HepG2 (cell line): ENCODE measurements around the gene PIGL. TPM values are rescaled to one million over a fixed set of nuclear protein-coding genes. Genes with fewer than 3 reads are reported as not detected.
A peak's percentile ranks its signal among the peaks of the same experiment; 100 is the strongest.

Source experiments
- ASH2L ChIP-seq: fragments of 300-600, 200-600 bp; sonication (generic); IDR thresholded peaks from 2 replicates; pipeline ENCODE4 v1.7.0; 2017; ENCODE audit warnings: low read depth, mild to moderate bottlenecking, moderate library complexity, mixed read lengths, low read length; ENCODE audit not compliant: insufficient read length
- FOXA1 ChIP-seq, 2 experiments: fragments of 450-650 bp in 1 of 2; sonication (generic) in 1 of 2; formaldehyde crosslinking in 1 of 2; IDR thresholded peaks; 2 replicates each; pipeline versions ENCODE4 v1.4.0 to v1.6.1; 2016 to 2020; ENCODE audit warnings: missing genetic modification reagents in 1 of 2
- HOXD1 ChIP-seq: sonication (generic); formaldehyde crosslinking; IDR thresholded peaks from 2 replicates; pipeline ENCODE4 v1.5.0; 2020; ENCODE audit warnings: missing genetic modification reagents
- PHF20 ChIP-seq: sonication (generic); formaldehyde crosslinking; IDR thresholded peaks from 2 replicates; pipeline ENCODE4 v1.5.0; 2020; ENCODE audit warnings: mild to moderate bottlenecking, missing genetic modification reagents
- POLR2G ChIP-seq: fragments of 200-400 bp; formaldehyde crosslinking; IDR thresholded peaks from 2 replicates; pipeline ENCODE4 v1.6.1; 2018; ENCODE audit warnings: mild to moderate bottlenecking, low read depth, low read length, moderate library complexity
- RFX5 ChIP-seq: IDR thresholded peaks from 2 replicates; pipeline ENCODE4 v1.6.1; 2011; ENCODE audit warnings: low read depth, low read length, improper control_type of control experiment
- RXRA ChIP-seq: sonication (generic); formaldehyde crosslinking; IDR thresholded peaks from 2 replicates; pipeline ENCODE4 v1.5.1; 2020; ENCODE audit warnings: missing genetic modification reagents
- SMARCE1 ChIP-seq: fragments of 450-650 bp; IDR thresholded peaks from 2 replicates; pipeline ENCODE4 v1.6.1; 2017; ENCODE audit warnings: borderline replicate concordance
- ZFP36L1 ChIP-seq: sonication (generic); formaldehyde crosslinking; IDR thresholded peaks from 2 replicates; pipeline ENCODE4 v1.8.0; 2022; ENCODE audit warnings: mild to moderate bottlenecking, missing genetic modification reagents, moderate library complexity
- ZFY ChIP-seq: sonication (generic); formaldehyde crosslinking; IDR thresholded peaks from 2 replicates; pipeline ENCODE4 v1.4.0; 2020; ENCODE audit warnings: missing genetic modification reagents
- ZNF446 ChIP-seq: sonication (generic); formaldehyde crosslinking; IDR thresholded peaks from 2 replicates; pipeline ENCODE4 v1.5.0; 2020; ENCODE audit warnings: mild to moderate bottlenecking, missing genetic modification reagents
- ZNF598 ChIP-seq: sonication (generic); formaldehyde crosslinking; IDR thresholded peaks from 2 replicates; pipeline ENCODE4 v1.5.1; 2020; ENCODE audit warnings: mild to moderate bottlenecking, missing genetic modification reagents, borderline replicate concordance
- polyA plus RNA-seq, 8 experiments: library from polyadenylated mRNA; depleted of rRNA in 3 of 8; stranded (reverse) in 7 of 8; unstranded in 1 of 8; fragments of >200 nt; fragmentation: Illumina TruSeq in 4 of 8; extraction: Trizol in 4 of 8; gene quantifications; 2 replicates each; pipeline versions ENCODE4 v1.2.1 to v1.2.3, GENCODE V29; 2011 to 2016; ENCODE audit warnings: low read depth in 4 of 8, missing spikeins in 1 of 8, mixed read lengths in 1 of 8; ENCODE audit not compliant: insufficient read depth in 1 of 8
- total RNA-seq, 5 experiments: library from RNA; depleted of rRNA; stranded (reverse); fragments of >200 nt; fragmentation: Illumina TruSeq; extraction: Trizol; gene quantifications; 2 replicates each; pipeline ENCODE4 v1.2.3, GENCODE V29; 2016; ENCODE audit warnings: low read depth in 1 of 5
- TF ChIP-seq, protein P1 (sequence below): IDR thresholded peaks from 2 replicates; pipeline ENCODE4 v1.6.1; 2016; ENCODE audit warnings: missing compliant biosample characterization, missing genetic modification reagents, borderline replicate concordance
- TF ChIP-seq, protein P2 (sequence below): sonication (generic); formaldehyde crosslinking; IDR thresholded peaks from 2 replicates; pipeline ENCODE4 v1.4.0; 2020; ENCODE audit warnings: missing genetic modification reagents
- TF ChIP-seq, protein P3 (sequence below): sonication (generic); formaldehyde crosslinking; IDR thresholded peaks from 2 replicates; pipeline ENCODE4 v1.4.0; 2020; ENCODE audit warnings: mild to moderate bottlenecking, missing genetic modification reagents
- TF ChIP-seq, protein P4 (sequence below): sonication (generic); formaldehyde crosslinking; IDR thresholded peaks from 2 replicates; pipeline ENCODE4 v1.9.0; 2021; ENCODE audit warnings: mild to moderate bottlenecking, missing genetic modification reagents

Gene PIGL
- total and polyA plus RNA-seq, 2 of the 13 experiments (the other 11 are each of a cell fraction or from before 2014, with no cell fraction given) = 28.5 to 63.8 TPM

DNA sequence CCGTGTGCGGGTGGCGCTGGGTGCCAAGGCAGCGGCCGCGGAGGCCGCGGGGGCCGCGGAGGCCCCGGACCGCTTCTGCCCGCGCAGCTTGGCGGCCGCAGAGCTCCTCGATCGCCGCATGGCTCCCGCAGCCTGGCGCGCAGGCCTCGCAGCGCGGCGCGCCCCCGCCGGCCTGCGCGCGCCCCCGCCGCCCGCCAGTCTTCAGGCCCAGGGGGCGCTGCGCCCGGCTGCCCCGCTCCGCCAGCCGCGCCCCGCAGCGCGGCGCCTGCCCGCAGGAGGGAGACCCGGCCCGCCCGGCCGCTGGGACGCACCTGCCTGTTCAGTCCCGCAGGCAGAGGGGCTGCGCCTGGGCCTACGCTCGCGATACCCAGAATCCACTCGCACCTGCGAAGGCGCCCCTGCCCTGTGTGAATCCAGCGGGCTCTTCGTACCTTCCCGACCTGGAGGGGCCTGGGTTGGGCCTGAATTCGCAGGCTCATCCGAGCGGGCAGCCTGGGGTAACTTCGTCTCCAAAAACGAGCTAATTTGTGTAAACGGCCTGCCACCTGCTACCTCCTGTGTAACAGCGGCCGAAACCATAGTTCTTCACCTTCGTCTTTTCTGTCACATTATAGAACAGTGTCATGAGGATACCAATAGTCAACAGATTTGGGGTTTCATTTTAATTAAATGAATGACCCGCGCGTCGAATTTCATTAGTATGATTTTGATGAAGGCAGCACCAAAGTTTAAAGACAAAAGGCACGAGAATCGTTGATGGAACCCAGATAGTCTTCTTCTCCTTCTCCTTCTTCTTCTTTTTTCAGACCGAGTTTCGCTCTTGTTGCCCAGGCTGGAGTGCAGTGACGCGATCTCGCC, 136.5 kb downstream of the PIGL start, which contains the start of gene CENPV (continued):
- TF ChIP-seq ZFY (CRISPR knock-in tag) (peak; percentile 89), ASH2L (peak; percentile 22), ZNF598 (0 out of 2 replicates have a peak, but pooled peaks have one; percentile 18), POLR2G (peak; percentile 78), RXRA (peak; percentile 44; the same call in 1 of the 2 replicates), ZNF446 (CRISPR knock-in tag) (peak; percentile 55; the same call in 1 of the 2 replicates), PHF20 (CRISPR knock-in tag) (no peak; the same call in none of the 2 replicates), HOXD1 (CRISPR knock-in tag) (peak; percentile 55; the same call in 1 of the 2 replicates), RFX5 (no peak; the same call in 1 of the 2 replicates), FOXA1 (IDR thresholded peaks at IDR 0.05) (no peak), FOXA1 (CRISPR knock-in tag; IDR thresholded peaks at IDR 0.05) (0 out of 2 replicates have a peak, but pooled peaks have one; percentile 15), ZFP36L1 (CRISPR knock-in tag) (no peak), SMARCE1 (no peak)
- TF ChIP-seq, protein P1, sequence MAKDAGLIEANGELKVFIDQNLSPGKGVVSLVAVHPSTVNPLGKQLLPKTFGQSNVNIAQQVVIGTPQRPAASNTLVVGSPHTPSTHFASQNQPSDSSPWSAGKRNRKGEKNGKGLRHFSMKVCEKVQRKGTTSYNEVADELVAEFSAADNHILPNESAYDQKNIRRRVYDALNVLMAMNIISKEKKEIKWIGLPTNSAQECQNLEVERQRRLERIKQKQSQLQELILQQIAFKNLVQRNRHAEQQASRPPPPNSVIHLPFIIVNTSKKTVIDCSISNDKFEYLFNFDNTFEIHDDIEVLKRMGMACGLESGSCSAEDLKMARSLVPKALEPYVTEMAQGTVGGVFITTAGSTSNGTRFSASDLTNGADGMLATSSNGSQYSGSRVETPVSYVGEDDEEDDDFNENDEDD (CRISPR knock-in tag) = peak; percentile 60; the same call in 1 of the 2 replicates
- TF ChIP-seq, protein P2, sequence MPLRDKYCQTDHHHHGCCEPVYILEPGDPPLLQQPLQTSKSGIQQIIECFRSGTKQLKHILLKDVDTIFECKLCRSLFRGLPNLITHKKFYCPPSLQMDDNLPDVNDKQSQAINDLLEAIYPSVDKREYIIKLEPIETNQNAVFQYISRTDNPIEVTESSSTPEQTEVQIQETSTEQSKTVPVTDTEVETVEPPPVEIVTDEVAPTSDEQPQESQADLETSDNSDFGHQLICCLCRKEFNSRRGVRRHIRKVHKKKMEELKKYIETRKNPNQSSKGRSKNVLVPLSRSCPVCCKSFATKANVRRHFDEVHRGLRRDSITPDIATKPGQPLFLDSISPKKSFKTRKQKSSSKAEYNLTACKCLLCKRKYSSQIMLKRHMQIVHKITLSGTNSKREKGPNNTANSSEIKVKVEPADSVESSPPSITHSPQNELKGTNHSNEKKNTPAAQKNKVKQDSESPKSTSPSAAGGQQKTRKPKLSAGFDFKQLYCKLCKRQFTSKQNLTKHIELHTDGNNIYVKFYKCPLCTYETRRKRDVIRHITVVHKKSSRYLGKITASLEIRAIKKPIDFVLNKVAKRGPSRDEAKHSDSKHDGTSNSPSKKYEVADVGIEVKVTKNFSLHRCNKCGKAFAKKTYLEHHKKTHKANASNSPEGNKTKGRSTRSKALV (CRISPR knock-in tag) = 0 out of 2 replicates have a peak, but pooled peaks have one; percentile 63
- TF ChIP-seq, protein P3, sequence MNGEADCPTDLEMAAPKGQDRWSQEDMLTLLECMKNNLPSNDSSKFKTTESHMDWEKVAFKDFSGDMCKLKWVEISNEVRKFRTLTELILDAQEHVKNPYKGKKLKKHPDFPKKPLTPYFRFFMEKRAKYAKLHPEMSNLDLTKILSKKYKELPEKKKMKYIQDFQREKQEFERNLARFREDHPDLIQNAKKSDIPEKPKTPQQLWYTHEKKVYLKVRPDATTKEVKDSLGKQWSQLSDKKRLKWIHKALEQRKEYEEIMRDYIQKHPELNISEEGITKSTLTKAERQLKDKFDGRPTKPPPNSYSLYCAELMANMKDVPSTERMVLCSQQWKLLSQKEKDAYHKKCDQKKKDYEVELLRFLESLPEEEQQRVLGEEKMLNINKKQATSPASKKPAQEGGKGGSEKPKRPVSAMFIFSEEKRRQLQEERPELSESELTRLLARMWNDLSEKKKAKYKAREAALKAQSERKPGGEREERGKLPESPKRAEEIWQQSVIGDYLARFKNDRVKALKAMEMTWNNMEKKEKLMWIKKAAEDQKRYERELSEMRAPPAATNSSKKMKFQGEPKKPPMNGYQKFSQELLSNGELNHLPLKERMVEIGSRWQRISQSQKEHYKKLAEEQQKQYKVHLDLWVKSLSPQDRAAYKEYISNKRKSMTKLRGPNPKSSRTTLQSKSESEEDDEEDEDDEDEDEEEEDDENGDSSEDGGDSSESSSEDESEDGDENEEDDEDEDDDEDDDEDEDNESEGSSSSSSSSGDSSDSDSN (CRISPR knock-in tag) = peak; percentile 82
- TF ChIP-seq, protein P4, sequence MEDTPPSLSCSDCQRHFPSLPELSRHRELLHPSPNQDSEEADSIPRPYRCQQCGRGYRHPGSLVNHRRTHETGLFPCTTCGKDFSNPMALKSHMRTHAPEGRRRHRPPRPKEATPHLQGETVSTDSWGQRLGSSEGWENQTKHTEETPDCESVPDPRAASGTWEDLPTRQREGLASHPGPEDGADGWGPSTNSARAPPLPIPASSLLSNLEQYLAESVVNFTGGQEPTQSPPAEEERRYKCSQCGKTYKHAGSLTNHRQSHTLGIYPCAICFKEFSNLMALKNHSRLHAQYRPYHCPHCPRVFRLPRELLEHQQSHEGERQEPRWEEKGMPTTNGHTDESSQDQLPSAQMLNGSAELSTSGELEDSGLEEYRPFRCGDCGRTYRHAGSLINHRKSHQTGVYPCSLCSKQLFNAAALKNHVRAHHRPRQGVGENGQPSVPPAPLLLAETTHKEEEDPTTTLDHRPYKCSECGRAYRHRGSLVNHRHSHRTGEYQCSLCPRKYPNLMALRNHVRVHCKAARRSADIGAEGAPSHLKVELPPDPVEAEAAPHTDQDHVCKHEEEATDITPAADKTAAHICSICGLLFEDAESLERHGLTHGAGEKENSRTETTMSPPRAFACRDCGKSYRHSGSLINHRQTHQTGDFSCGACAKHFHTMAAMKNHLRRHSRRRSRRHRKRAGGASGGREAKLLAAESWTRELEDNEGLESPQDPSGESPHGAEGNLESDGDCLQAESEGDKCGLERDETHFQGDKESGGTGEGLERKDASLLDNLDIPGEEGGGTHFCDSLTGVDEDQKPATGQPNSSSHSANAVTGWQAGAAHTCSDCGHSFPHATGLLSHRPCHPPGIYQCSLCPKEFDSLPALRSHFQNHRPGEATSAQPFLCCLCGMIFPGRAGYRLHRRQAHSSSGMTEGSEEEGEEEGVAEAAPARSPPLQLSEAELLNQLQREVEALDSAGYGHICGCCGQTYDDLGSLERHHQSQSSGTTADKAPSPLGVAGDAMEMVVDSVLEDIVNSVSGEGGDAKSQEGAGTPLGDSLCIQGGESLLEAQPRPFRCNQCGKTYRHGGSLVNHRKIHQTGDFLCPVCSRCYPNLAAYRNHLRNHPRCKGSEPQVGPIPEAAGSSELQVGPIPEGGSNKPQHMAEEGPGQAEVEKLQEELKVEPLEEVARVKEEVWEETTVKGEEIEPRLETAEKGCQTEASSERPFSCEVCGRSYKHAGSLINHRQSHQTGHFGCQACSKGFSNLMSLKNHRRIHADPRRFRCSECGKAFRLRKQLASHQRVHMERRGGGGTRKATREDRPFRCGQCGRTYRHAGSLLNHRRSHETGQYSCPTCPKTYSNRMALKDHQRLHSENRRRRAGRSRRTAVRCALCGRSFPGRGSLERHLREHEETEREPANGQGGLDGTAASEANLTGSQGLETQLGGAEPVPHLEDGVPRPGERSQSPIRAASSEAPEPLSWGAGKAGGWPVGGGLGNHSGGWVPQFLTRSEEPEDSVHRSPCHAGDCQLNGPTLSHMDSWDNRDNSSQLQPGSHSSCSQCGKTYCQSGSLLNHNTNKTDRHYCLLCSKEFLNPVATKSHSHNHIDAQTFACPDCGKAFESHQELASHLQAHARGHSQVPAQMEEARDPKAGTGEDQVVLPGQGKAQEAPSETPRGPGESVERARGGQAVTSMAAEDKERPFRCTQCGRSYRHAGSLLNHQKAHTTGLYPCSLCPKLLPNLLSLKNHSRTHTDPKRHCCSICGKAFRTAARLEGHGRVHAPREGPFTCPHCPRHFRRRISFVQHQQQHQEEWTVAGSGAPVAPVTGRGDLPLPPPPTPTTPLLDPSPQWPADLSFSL = no peak
